KBM-7 (cell line): ENCODE measurements around the gene RACGAP1.

Experiments
- DNase-seq: peaks from one replicate; pipeline ENCODE4 v3.0.0-alpha.2; 2015
- in situ Hi-C: fragments of 300-500 bp; cut with MboI; formaldehyde crosslinking; loops from 2 replicates; pipeline ENCODE4 v1.14.3; 2020; ENCODE audit warnings: low sequenced_read_pairs, low pct_unique_long_range_greater_than_20kb, mixed read lengths

RACGAP1 gene

DNA sequence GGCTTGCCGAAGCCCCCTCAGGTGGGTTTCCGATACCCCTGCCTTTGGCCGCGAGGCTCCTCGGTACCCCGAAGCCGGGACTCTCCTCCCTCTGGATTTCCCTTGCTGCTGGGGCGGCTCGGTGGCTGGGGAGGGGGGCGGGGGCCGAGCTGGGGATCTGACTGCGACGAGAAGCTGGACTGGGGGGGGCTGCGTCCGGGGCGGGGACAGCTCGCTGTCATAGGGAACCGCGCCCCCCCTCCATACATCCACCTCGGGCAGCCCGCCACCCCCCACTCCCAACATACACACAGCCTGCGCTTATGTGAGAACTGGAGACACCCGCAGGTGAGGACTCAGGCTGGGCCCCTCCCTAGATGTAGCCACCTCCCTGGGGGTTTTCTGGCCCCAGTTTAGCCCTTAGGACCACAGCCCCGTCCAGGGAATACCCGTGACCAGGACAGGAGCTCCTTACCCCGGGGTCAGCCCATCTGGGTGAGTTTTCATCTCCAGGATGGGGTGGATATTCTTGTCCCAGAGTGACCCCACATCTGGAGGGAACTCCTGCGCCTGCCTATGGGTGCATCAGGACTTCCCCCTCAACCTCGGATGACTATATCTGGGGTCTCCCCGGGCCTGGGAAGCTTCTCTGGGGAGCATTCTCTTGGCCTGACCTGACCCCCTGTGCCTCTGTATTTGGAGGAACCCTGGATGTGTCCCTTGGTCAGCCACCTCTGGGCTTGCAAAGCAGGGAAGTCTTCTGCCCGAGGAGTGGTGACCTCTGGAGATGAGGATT is 32.8 kb upstream of the RACGAP1 start:
- DNase-seq, result no peak
- in situ Hi-C loops, result no loop called here

DNA sequence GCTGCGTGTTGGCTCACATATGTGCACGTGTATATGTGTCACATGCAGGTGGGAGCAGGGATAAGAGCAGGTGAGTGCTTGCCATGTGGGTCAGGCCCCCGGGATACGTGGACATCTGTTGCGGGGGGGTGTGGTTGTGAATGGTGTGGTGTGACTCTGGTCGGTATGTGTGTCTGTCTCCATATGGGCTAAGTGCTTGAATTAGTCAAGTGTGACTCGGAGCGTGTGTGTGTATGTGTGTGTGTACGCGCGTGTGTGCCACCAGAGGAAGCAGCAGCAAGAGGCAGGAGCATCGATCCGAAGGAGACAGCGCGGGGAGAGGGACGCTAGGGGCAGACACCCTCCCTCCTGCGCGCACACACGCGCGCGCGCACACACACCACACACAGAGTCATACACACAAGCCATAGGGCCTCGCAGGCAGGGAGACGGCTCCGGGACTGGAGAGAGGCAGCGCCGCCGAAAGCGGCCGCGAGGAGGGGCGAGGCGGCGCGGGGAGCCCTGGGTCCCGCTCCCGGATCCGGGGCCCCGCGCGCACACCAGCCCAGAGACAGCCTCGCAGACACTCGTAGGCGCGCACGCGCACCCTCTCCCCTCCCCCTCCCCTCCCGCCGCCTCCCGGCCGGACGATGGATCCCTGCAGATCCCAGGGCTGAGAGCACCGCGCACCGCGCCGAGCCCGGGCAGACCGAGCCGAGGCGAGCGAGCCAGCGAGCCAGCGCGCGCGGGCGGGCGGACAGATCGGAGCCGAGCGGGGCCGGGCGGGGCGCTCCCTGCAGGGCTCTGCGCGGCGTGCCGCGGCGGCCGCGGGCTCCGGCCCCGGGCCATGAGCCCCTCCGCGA is 31.9 kb upstream of the RACGAP1 start, which contains the start of gene ASIC1:
ASIC1 (plus strand) TSS at position 597 of the 842 bp plus-strand sequence. CDS start 1,171 bp downstream, outside the sequence.
- in situ Hi-C loops, result no loop called here
- DNase-seq, result peak; percentile 79

GRCh38 chr12:50056639-50056976 is 31.3 kb upstream of the RACGAP1 start:
- in situ Hi-C loops, result no loop called here
- no peak for DNase-seq

GRCh38 chr12:50055831-50056638 is 30.7 kb upstream of the RACGAP1 start:
- in situ Hi-C loops, result no loop called here
- peak; percentile 79 for DNase-seq

GRCh38 chr12:50053583-50053982 is 28.3 kb upstream of the RACGAP1 start:
- peak; percentile 83 for DNase-seq
- in situ Hi-C loops, result no loop called here

DNA sequence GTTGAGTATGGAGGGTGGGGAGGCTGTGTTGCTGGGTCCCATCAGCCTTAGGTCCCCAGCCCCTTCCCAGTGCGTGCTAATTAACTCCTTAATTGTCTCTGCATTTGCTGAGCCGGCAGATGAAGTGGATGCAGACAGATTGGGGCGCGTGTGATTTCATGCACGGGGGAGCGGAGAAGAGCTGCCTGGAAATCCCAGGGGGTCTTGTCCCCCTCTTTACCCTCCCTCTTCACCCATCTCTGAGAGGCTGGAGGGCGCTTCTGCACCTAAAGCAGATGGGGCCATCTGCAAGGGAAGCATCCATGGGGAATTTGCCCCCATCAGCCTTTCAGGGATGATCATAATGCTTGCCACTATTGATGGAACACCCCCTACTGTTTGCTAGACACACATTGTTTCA is 27.7 kb upstream of the RACGAP1 start:
- in situ Hi-C loops, result no loop called here
- no peak for DNase-seq

DNA sequence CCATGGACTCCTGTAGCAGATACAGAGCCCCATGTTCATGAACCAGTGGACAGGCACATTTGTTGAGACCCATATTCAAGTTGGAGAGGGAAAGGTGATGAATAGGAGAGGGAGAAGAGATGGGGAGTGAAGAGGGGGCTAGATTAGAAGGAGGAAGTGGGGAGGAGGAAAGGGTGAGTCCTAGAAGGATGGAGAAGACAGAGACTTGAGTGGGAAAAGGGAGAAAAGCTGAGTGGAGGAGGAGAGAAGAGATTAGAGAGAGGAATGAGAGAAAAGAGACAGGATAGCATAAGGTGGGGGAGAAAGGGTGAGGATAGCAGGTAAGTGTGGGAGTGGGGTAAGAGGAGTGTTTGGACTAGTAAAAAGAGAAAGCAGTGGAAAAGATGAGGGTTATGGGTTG is 27.2 kb upstream of the RACGAP1 start:
- in situ Hi-C loops, result no loop called here
- no peak for DNase-seq

DNA sequence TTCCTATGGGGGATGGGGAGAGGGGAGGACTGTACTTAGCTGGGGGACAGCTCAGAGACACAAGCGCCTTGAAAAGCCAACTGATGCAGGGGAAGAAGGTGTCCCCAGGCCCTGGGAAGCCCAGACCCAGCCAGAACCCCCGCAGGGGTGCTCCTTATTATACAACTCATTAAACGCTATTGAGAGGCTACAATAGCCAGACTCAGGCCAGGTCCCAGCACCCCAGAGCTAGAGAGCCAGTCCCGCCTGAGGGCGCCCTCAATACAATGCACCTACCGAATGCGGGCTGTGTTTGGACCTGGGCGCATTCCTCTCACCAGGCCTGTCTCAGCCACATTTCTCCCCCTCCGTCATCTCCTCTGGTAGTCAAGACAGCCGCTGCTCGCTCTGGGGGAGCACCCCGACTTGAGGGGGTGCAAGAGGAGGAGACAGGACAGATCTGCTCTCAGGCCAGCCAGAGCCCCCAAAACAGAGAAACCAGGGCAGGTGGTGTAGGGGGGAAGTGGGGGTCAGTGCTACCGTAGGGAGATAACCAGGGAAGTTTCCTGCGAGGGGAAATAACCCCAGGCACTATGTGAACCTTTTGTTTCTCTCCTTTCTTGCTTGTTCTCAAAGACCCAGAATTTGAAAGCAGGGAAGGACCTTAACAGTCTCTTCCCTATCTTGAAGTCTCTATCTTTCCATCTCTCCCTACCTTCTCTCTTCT is 26.0 kb upstream of the RACGAP1 start:
- DNase-seq, result no peak
- in situ Hi-C loops, result no loop called here

GRCh38 chr12:50050410-50051098 is 25.3 kb upstream of the RACGAP1 start:
- in situ Hi-C loops, result no loop called here

DNA sequence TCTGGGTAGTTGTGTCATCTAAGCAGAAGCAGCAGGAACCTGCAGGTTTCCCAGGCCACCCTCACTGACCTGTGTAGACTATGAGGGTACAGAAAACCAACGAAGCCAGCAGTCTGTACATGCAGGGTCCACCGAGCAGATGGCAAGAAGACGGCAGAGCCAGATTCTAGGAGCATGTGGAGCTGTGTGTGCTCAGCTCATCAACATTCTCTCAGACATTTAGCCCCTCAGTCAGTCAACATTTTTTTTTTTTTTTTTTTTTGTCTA is 24.8 kb upstream of the RACGAP1 start:
- no peak for DNase-seq
- in situ Hi-C loops, result no loop called here

More at GRCh38 chr12:50050410-50051098, 25.3 kb upstream of the RACGAP1 start:
- peak; percentile 87 for DNase-seq

DNA sequence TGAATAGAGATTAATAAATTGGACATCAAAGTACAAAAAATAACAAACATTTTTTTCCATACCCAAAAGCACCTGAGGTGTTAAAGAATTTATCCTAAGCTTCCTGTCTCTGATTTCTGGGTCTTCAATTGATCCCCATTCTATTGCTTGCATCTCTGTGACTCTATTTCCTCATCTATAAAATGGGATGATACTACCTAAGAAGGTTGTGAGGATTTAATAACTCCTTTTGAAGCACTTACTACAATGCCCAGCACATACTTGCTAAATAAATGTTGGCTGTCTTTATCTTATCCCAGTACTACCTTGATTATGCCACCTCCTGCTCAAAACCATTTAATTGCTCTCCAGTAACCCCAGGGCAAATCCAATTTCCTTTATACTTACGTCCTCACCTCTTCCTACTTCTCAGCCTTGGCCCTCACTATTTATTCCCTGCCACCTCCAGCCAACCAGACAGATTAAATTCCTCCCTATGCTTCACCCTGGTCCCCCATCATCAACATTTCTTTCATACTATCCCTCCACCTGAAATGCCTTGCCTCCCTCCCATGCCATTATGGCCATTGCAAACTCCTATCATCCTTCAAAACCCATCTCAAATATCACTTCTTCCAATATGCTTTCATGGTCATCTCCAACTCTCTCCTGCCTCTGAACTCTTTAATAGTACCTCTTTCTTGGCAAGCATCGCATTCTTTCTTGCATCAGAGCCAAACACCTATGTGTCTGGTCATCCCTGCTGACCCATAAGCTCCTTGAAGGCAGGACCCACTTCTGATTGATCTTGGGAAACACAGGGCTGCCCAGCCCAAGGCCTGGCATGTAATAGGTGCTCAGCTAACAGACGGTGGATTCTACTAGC is 24.2 kb upstream of the RACGAP1 start:
- in situ Hi-C loops, result no loop called here
- DNase-seq, result no peak

DNA sequence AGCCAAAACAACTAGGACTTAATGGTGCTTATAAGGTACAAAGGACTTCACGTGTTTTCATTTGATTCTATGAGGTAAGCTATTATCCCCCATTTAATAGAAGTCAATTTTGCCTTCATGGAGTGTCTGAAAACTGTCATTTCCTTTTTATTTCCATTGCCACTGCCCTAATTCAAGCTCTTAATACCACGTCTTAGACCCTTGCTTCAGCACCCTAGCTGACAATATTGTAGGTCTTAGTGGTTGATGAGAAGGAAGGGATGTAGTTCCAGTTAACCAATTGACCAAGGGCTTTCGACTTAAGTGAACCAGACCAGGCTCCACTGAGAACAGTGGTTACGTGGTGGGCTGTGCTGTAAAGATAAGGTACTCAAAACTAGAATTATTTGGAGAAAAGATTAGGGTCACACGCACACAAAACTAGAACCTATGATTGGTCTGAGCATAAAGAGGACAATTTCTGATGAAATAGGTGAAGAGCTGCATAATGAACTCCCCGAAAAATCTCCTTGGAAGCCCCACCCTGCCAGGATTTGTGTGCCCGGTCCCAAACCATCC is 22.5 kb upstream of the RACGAP1 start:
- in situ Hi-C loops, result no loop called here
- DNase-seq, result no peak

GRCh38 chr12:50043854-50044253 is 18.6 kb upstream of the RACGAP1 start:
- in situ Hi-C loops, result no loop called here
- DNase-seq, result no peak

GRCh38 chr12:50043308-50043707 is 18.0 kb upstream of the RACGAP1 start:
- DNase-seq, result no peak
- in situ Hi-C loops, result no loop called here

DNA sequence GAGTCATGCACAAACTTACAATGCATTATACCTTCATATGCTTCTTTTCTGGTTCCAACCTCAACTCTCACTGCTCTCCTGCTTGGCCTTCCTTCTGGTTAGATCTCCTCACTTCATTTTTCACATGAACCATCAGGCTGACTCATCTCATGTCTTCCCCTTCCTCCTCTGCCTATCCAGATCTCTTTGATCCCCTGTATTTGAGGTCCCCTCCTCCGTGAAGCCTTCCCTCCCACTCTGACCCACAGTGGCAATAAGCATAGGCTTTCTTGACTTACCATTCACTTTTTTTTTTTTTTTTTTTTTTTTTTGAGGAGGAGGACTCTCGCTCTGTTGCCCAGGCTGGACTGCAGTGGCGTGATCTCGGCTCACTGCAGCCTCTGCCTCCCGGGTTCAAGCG is 17.4 kb upstream of the RACGAP1 start:
- in situ Hi-C loops, result no loop called here
- DNase-seq, result no peak

- in situ Hi-C loops, result no loop called here
- no peak for DNase-seq
Measured at GRCh38 chr12:50041962-50042361, 16.7 kb upstream of the RACGAP1 start.

DNA sequence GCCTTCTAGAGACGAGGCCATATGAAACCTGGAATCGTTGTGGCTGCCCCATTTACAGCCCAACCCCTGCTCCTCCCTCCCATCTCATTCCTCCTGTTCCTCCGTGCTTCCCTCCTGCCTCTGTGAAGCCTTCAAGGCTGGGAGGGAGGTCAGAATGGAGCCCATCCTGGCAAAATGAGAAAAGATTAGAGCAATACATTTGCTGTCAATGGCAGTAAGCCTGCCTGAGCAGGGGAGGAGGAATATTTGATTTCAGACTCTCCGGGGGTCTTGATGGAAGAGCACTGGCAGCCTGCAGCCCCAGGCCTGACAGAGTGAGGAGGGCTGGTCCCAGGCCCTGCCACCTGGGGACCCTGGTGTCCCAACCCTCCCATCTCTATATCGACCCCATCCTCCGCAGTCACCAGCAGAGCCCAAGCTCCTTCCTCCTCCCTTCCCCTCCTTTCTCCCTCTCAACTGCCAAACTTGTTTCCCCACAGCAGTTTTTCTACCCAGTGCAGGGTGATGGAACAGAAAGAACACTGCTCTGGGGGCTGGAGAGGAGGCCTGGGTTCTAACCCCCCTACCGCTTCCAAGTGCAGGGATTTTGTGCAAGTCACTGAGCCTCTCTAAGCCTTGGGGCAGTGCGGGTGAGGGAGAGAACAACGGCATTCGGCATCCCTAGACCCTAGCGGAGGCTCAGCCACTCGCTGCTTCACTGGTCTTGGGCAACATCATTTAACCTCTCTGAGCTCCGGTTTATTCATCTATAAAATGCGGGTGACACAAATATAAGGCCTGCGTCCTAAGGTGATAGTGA is 16.0 kb upstream of the RACGAP1 start:
- DNase-seq, result no peak
- in situ Hi-C loops, result no loop called here
